ENCODE data around the gene FLNB. TPM values are rescaled to one million over a fixed set of nuclear protein-coding genes. Genes with fewer than 3 reads are reported as not detected.

FLNB gene
- polyA plus RNA-seq, 3 donors, result 0.47 to 4.0 (median 2.1) TPM

- intact Hi-C loops (cut with micrococcal nuclease), result no loop called here
- TF ChIP-seq CTCF (IDR thresholded peaks at IDR 0.05), result no peak
- peaks cover 49 to 93% of the 10 kb centered on the region in 2 donors for H3K36me3 ChIP-seq (replicated peaks in 1 of 2; ENCODE audit: control insufficient read depth in 1 of 2, insufficient read depth in 2 of 2, low read length in 2 of 2)
- no peaks in the 10 kb centered on the region for H3K9me3 ChIP-seq (replicated peaks in 1 of 2; ENCODE audit: control insufficient read depth in 1 of 2, insufficient read depth in 1 of 2, low read length in 2 of 2)
- H3K36me3 Mint-ChIP-seq, result peaks cover 77 to 84% of the 10 kb centered on the region in 2 donors
- no peaks in the 10 kb centered on the region for H3K27me3 ChIP-seq (ENCODE audit: control insufficient read depth in 2 of 2, insufficient read depth in 2 of 2, low read length in 2 of 2)
- H3K27me3 Mint-ChIP-seq (ENCODE audit: low read depth in 3 of 3), result no peaks in the 10 kb centered on the region
- DNase-seq, result no peak
- peaks cover 0 to 3% (median 1%) of the 10 kb centered on the region in 7 donors for H3K9me3 Mint-ChIP-seq
- H4K20me1 ChIP-seq (ENCODE audit: insufficient read depth, low read length), result no peaks in the 10 kb centered on the region
- H3K4me3 ChIP-seq (replicated peaks in 1 of 3; ENCODE audit: low read depth in 2 of 3, low read length in 3 of 3), result no peak overlapping the region
- no peak overlapping the region for H3K4me3 Mint-ChIP-seq
- no peaks in the 10 kb centered on the region for H3K79me2 ChIP-seq (ENCODE audit: insufficient read depth, low read length)
- no peak overlapping the region for H3K27ac Mint-ChIP-seq
- H3K9ac ChIP-seq (ENCODE audit: insufficient read depth, low read length, poor library complexity, severe bottlenecking), result no peak overlapping the region
- WGBS (ENCODE audit: insufficient coverage), result 100% methylated on average over 5 of the region's 5 CpGs
- no peaks in the 10 kb centered on the region for H3K4me1 ChIP-seq (ENCODE audit: control insufficient read depth in 1 of 2, insufficient read depth in 2 of 2, low read length in 2 of 2)
- H3K4me2 ChIP-seq (replicated peaks; ENCODE audit: extremely low read depth, low read length, poor library complexity, severe bottlenecking), result no peak overlapping the region
- no peak overlapping the region for H3K27ac ChIP-seq (ENCODE audit: low read depth in 1 of 2, low read length in 2 of 2)
- H3K4me1 Mint-ChIP-seq, result peaks cover 3% of the 10 kb centered on the region
- no peak overlapping the region for H2AFZ ChIP-seq (ENCODE audit: insufficient read depth, low read depth, low read length, poor library complexity, severe bottlenecking)
Observed at GRCh38 chr3:58134468-58134867, 126.2 kb downstream of the FLNB start.

DNA sequence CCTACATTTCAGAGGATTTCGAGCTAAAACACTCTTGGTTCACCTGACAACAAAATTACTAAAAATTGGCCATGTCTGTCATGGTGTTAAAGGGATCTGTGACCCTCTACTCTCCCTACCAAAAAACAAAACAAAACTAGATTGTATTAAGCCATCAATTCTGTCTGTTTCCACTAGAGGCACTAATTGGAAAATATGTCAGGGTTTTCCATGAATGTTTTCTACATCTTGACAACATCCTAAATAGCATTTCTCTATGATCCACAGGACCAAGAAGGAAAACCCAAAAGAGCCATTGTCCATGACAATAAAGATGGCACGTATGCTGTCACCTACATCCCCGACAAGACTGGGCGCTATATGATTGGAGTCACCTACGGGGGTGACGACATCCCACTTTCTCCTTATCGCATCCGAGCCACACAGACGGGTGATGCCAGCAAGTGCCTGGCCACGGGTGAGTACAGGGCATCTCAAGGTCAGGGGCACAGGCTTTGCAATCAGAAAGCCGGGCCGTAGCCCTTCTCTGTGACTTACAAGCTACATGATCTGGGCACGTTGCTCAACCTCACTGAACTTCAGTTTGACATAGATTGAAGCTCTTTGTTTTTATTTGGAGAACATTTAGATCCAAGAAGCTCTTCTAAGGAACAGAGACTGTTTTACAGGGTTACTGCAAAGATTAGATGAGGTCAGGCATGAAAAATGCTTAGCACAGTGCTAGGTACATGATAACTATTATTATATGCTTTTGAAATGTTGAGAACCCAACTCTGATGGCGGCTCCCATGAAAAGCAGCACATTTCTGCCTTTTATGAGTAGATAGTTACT, 127.7 kb downstream of the FLNB start:
- intact Hi-C loops (cut with micrococcal nuclease), result no loop called here

More for the DNA sequence above, 127.7 kb downstream of the FLNB start:
- no peak for DNase-seq
- Histone ChIP-seq H3K4me1 (ENCODE audit: control insufficient read depth in 1 of 2, insufficient read depth in 2 of 2, low read length in 2 of 2) (no peaks in the 10 kb centered on the region), H3K27ac (ENCODE audit: low read depth in 1 of 2, low read length in 2 of 2) (no peak overlapping the region), H3K4me3 (replicated peaks in 1 of 3; ENCODE audit: low read depth in 2 of 3, low read length in 3 of 3) (no peak overlapping the region), H3K27me3 (ENCODE audit: control insufficient read depth in 2 of 2, insufficient read depth in 2 of 2, low read length in 2 of 2) (no peaks in the 10 kb centered on the region), H3K4me2 (replicated peaks; ENCODE audit: extremely low read depth, low read length, poor library complexity, severe bottlenecking) (no peak overlapping the region), H3K9me3 (replicated peaks in 1 of 2; ENCODE audit: control insufficient read depth in 1 of 2, insufficient read depth in 1 of 2, low read length in 2 of 2) (no peaks in the 10 kb centered on the region), H2AFZ (ENCODE audit: insufficient read depth, low read depth, low read length, poor library complexity, severe bottlenecking) (no peak overlapping the region), H3K36me3 (replicated peaks in 1 of 2; ENCODE audit: control insufficient read depth in 1 of 2, insufficient read depth in 2 of 2, low read length in 2 of 2) (peaks cover 49 to 91% of the 10 kb centered on the region in 2 donors), H3K79me2 (ENCODE audit: insufficient read depth, low read length) (no peaks in the 10 kb centered on the region), H4K20me1 (ENCODE audit: insufficient read depth, low read length) (no peaks in the 10 kb centered on the region), H3K9ac (ENCODE audit: insufficient read depth, low read length, poor library complexity, severe bottlenecking) (no peak overlapping the region)
- Mint-ChIP-seq H3K36me3 (peaks cover 74 to 81% of the 10 kb centered on the region in 2 donors), H3K27me3 (ENCODE audit: low read depth in 3 of 3) (no peaks in the 10 kb centered on the region), H3K27ac (peak overlapping the region in 2 of 7 donors; percentile 21 to 67), H3K4me1 (peaks cover 3% of the 10 kb centered on the region), H3K9me3 (peaks cover 0 to 3% (median 1%) of the 10 kb centered on the region in 7 donors), H3K4me3 (no peak overlapping the region)
- TF ChIP-seq CTCF (IDR thresholded peaks at IDR 0.05), result peak; percentile 27
- WGBS (ENCODE audit: insufficient coverage), result 94% methylated on average over 9 of the region's 14 CpGs
